ENCODE data around the gene LAMC1.

- no peak for TF ChIP-seq POLR2A (IDR thresholded peaks at IDR 0.05)
- TF ChIP-seq CTCF (IDR thresholded peaks at IDR 0.05) = no peak
Observed at GRCh38 chr1:183140633-183141032, 117.4 kb downstream of the LAMC1 start.
